OCI-LY3 (cell line): Measurements from ENCODE around the gene CNP.

Experiments
- EZH2phosphoT487 ChIP-seq: fragments of 200-600 bp; shearing (Covaris generic); IDR thresholded peaks from 2 replicates; pipeline ENCODE4 v1.6.1; 2018; ENCODE audit warnings: antibody characterized with exemption, mixed run types, low read depth
- TF ChIP-seq, protein P1 (sequence below): fragments of 200-600, 300-600 bp; sonication (generic); IDR thresholded peaks from 2 replicates; pipeline ENCODE4 v1.5.1; 2014; ENCODE audit warnings: antibody characterized with exemption, low read length, low read depth

DNA sequence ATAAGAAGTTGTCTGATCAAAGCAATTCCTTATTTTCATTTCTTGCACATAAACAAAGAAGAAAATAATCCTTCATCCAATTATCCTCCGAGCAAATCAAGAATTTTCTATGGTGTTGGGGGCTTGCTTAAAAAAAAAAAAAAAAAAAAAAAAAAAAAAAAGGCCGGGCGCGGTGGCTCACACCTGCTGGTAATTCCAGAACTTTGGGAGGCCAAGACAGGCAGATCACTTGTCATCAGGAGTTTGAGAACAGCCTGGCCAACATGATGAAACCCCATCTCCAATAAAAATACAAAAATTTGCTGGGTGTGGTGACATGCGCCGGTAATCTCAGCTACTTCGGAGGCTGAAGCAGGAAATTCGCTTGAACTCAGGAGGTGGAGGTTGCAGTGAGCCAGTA, 19.3 kb downstream of the CNP start:
- TF ChIP-seq, protein P1, sequence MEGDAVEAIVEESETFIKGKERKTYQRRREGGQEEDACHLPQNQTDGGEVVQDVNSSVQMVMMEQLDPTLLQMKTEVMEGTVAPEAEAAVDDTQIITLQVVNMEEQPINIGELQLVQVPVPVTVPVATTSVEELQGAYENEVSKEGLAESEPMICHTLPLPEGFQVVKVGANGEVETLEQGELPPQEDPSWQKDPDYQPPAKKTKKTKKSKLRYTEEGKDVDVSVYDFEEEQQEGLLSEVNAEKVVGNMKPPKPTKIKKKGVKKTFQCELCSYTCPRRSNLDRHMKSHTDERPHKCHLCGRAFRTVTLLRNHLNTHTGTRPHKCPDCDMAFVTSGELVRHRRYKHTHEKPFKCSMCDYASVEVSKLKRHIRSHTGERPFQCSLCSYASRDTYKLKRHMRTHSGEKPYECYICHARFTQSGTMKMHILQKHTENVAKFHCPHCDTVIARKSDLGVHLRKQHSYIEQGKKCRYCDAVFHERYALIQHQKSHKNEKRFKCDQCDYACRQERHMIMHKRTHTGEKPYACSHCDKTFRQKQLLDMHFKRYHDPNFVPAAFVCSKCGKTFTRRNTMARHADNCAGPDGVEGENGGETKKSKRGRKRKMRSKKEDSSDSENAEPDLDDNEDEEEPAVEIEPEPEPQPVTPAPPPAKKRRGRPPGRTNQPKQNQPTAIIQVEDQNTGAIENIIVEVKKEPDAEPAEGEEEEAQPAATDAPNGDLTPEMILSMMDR: no peak
- TF ChIP-seq EZH2phosphoT487: no peak
